ENCODE results near the gene DYNLL2.
"Not testable (repeated sequence)": the region's sequence is repeated elsewhere in the genome, so short reads cannot be mapped to it uniquely, and the experiment has no call there.

The DYNLL2 gene

GRCh38 chr17:58113947-58114346 is 30.7 kb downstream of the DYNLL2 start:
- FAIRE-seq (no peak), DNase-seq (ENCODE audit: insufficient read length, low spot score) (no peak)
- TF ChIP-seq TAF1 (IDR thresholded peaks at IDR 0.05; ENCODE audit: low read depth, low read length) (no peak), POLR2A (IDR thresholded peaks at IDR 0.05; ENCODE audit: low read depth, low read length) (no peak), POU2F2 (IDR thresholded peaks at IDR 0.05; ENCODE audit: low read depth, low read length) (no peak), PAX5 (IDR thresholded peaks at IDR 0.05; ENCODE audit: insufficient read depth, low read length, severe bottlenecking) (no peak), SPI1 (IDR thresholded peaks at IDR 0.05; ENCODE audit: low read depth, low read length) (no peak)

- FAIRE-seq: peak; percentile 9
- no peak for DNase-seq (ENCODE audit: insufficient read length, low spot score)
- TF ChIP-seq POLR2A (IDR thresholded peaks at IDR 0.05; ENCODE audit: low read depth, low read length) (no peak), POLR2AphosphoS5 (IDR thresholded peaks at IDR 0.05; ENCODE audit: low read depth, low read length) (no peak), SPI1 (IDR thresholded peaks at IDR 0.05; ENCODE audit: low read depth, low read length) (no peak), TAF1 (IDR thresholded peaks at IDR 0.05; ENCODE audit: low read depth, low read length) (no peak), POU2F2 (IDR thresholded peaks at IDR 0.05; ENCODE audit: low read depth, low read length) (no peak), PAX5 (IDR thresholded peaks at IDR 0.05; ENCODE audit: insufficient read depth, low read length, severe bottlenecking) (no peak)
Observed at GRCh38 chr17:58117382-58117781, 34.2 kb downstream of the DYNLL2 start.

DNA sequence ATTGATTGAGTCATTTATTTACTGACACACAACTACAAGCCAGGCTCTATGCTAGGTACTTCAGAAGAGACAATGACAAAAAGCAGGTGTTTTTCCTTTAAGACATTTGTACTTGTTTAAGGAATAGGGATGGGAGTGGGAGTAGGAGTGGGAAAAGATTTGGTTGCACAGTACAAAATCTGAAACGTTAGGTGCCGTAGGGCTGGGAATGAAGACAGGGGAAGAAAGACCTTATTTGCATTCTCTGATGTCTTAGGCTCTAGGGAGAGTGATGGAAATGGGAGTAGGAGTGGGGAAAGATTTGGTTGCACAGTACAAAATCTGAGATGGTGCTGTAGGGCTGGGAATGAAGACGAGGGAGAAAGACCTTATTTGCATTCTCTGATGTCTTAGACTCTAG is 36.3 kb downstream of the DYNLL2 start:
- FAIRE-seq (no peak), DNase-seq (ENCODE audit: insufficient read length, low spot score) (no peak)
- TF ChIP-seq POLR2A (IDR thresholded peaks at IDR 0.05; ENCODE audit: low read depth, low read length): no peak
- TF ChIP-seq POU2F2 (IDR thresholded peaks at IDR 0.05; ENCODE audit: low read depth, low read length): no peak
- TF ChIP-seq TAF1 (IDR thresholded peaks at IDR 0.05; ENCODE audit: low read depth, low read length): no peak
- no peak for TF ChIP-seq POLR2AphosphoS5 (IDR thresholded peaks at IDR 0.05; ENCODE audit: low read depth, low read length)
- no peak for TF ChIP-seq SPI1 (IDR thresholded peaks at IDR 0.05; ENCODE audit: low read depth, low read length)
- TF ChIP-seq PAX5 (IDR thresholded peaks at IDR 0.05; ENCODE audit: insufficient read depth, low read length, severe bottlenecking): no peak

DNA sequence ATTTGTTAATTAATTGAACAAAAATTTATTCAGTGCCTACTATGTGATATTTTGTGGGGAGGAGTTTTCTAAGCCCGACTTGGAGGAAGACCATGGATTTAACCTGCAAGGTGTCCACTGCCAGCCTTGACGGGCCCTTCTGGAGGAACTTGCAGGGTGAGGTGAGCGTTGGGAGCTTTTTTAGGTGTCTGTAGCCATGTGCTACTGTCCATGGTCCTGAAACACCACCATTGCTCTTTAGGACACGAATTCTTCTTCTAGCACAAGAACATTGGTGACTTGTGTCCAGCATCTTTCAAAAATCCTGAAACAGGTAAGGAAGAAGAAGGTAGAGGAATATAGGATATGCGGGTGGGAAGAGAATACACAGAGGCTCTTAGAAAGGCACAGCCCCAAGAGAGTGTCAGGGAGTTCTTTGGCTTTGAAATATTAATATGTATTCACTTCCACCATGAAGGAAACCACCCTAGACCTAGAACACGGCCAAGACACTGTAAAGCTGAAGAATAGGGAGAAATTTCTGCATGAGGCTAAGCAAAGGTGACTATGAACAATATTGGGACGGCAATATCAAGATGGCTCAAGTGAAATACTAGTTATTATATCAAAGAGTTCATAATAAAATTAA is 37.1 kb downstream of the DYNLL2 start:
- TF ChIP-seq SPI1 (IDR thresholded peaks at IDR 0.05; ENCODE audit: low read depth, low read length) (no peak), POLR2A (IDR thresholded peaks at IDR 0.05; ENCODE audit: low read depth, low read length) (no peak), PAX5 (IDR thresholded peaks at IDR 0.05; ENCODE audit: insufficient read depth, low read length, severe bottlenecking) (no peak), TAF1 (IDR thresholded peaks at IDR 0.05; ENCODE audit: low read depth, low read length) (no peak), POU2F2 (IDR thresholded peaks at IDR 0.05; ENCODE audit: low read depth, low read length) (no peak), POLR2AphosphoS5 (IDR thresholded peaks at IDR 0.05; ENCODE audit: low read depth, low read length) (no peak)

GRCh38 chr17:58121925-58122324 is 38.7 kb downstream of the DYNLL2 start:
- FAIRE-seq (no peak), DNase-seq (ENCODE audit: insufficient read length, low spot score) (peak; percentile 12)
- TF ChIP-seq TAF1 (IDR thresholded peaks at IDR 0.05; ENCODE audit: low read depth, low read length) (no peak), POLR2A (IDR thresholded peaks at IDR 0.05; ENCODE audit: low read depth, low read length) (no peak), SPI1 (IDR thresholded peaks at IDR 0.05; ENCODE audit: low read depth, low read length) (no peak)

More for the DNA sequence above, 37.1 kb downstream of the DYNLL2 start:
- DNase-seq (ENCODE audit: insufficient read length, low spot score) (no peak), FAIRE-seq (peak; percentile 73)

DNA sequence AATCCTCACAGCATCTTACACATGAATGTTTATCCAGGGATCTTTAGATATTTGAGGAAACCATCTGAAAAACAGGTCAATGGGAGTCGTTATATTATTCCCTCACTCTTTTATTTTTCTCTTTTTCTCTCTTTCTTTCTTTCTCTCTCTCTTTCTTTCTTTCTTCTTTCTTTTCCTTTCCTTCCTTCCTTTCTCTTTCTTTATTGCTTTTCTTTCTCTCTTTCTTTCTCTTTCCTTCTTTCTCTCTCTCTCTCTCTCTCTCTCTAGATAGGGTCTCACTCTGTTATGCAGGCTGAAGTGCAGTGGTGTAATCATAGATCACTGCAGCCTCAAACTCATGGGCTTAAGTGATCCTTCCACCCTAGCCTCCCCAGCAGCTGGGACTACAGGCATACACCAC is 44.6 kb downstream of the DYNLL2 start:
- no peak for DNase-seq (ENCODE audit: insufficient read length, low spot score)
- TF ChIP-seq SPI1 (IDR thresholded peaks at IDR 0.05; ENCODE audit: low read depth, low read length) (no peak), POU2F2 (IDR thresholded peaks at IDR 0.05; ENCODE audit: low read depth, low read length) (no peak), POLR2A (IDR thresholded peaks at IDR 0.05; ENCODE audit: low read depth, low read length) (no peak), PAX5 (IDR thresholded peaks at IDR 0.05; ENCODE audit: insufficient read depth, low read length, severe bottlenecking) (no peak), POLR2AphosphoS5 (IDR thresholded peaks at IDR 0.05; ENCODE audit: low read depth, low read length) (no peak), TAF1 (IDR thresholded peaks at IDR 0.05; ENCODE audit: low read depth, low read length) (no peak)
- FAIRE-seq: no peak

DNA sequence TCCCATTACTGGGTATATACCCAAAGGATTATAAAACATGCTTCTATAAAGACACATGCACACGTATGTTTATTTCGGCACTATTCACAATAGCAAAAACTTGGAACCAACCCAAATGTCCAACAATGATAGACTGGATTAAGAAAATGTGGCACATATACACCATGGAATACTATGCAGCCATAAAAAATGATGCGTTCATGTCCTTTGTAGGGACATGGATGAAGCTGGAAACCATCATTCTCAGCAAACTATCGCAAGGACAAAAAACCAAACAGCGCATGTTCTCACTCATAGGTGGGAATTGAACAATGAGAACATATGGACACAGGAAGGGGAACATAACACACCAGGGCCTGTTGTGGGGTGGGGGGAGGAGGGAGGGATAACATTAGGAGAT is 49.5 kb downstream of the DYNLL2 start:
- DNase-seq (ENCODE audit: insufficient read length, low spot score); FAIRE-seq: not testable (repeated sequence)

DNA sequence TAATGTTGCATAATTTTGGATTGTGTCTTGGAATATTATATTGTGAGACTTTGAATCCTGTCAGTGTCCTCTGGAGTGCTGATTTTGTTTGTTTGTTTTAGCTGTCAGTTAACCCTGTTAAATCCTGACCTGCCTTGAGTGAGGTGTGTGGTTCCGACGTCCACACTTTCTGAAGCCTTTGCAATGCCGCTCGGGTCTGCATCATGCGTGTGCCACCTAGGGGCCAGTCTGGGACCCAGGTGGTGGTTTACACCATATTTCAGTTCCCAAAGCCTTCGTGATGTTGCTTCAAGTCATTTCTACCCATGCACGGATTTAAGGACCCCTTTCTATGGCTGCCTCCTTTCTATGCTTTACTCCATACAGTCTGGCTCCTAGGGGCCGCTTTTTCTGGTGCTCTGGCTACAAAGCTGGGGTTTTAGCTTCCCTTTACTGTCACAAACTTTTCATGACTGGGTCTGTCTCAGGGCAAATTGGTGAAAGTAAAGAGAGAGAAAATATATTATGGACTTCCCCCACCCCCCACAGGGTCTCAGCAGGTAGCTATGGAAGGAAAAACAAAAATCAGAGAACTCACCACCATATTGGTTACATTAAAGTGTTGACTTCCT is 53.6 kb downstream of the DYNLL2 start:
- FAIRE-seq: no peak

DNA sequence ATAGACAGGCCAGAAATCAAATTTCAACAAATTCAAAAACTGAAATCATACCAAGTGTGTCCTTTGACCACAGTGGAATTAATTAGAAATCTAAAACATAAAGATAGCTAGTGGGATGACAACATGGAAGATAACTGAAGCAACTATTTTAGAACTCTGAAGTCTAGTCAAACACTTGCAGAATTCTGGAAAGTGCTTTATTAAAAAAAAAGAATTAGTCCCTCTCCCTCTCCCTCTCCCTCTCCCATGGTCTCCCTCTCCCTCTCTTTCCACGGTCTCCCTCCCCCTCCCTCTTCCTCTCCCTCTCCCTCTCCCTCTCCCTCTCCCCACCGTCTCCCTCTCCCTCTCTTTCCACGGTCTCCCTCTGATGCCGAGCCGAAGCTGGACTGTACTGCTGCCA is 58.3 kb downstream of the DYNLL2 start:
- DNase-seq (ENCODE audit: insufficient read length, low spot score): no peak
- FAIRE-seq: no peak
- TF ChIP-seq SPI1 (IDR thresholded peaks at IDR 0.05; ENCODE audit: low read depth, low read length): no peak
- TF ChIP-seq POLR2AphosphoS5 (IDR thresholded peaks at IDR 0.05; ENCODE audit: low read depth, low read length): no peak
- no peak for TF ChIP-seq PAX5 (IDR thresholded peaks at IDR 0.05; ENCODE audit: insufficient read depth, low read length, severe bottlenecking)
- TF ChIP-seq TAF1 (IDR thresholded peaks at IDR 0.05; ENCODE audit: low read depth, low read length): no peak
- TF ChIP-seq POU2F2 (IDR thresholded peaks at IDR 0.05; ENCODE audit: low read depth, low read length): no peak
- TF ChIP-seq POLR2A (IDR thresholded peaks at IDR 0.05; ENCODE audit: low read depth, low read length): no peak

More for the DNA sequence above, 53.6 kb downstream of the DYNLL2 start:
- no peak for DNase-seq (ENCODE audit: insufficient read length, low spot score)
- TF ChIP-seq POLR2AphosphoS5 (IDR thresholded peaks at IDR 0.05; ENCODE audit: low read depth, low read length) (no peak), SPI1 (IDR thresholded peaks at IDR 0.05; ENCODE audit: low read depth, low read length) (no peak), POU2F2 (IDR thresholded peaks at IDR 0.05; ENCODE audit: low read depth, low read length) (no peak)

DNA sequence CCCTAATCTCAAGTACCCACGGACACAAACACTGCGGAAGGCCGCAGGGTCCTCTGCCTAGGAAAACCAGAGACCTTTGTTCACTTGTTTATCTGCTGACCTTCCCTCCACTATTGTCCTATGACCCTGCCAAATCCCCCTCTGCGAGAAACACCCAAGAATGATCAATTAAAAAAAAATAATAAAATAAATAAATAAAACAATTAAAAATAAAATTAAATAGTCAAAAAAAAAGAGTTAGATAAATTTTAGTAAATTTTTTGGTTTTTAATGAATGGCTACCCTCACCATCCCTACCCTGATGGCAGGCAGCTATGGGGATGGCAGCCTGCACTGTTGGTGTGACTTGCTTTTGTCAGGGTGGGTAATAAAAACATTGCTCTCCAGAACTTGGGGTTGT is 60.1 kb downstream of the DYNLL2 start:
- DNase-seq (ENCODE audit: insufficient read length, low spot score); FAIRE-seq: not testable (repeated sequence)

Measured in GM12891 (cell line).